Measurements from ENCODE around the gene ATXN7.

GRCh38 chr3:63891518-63891917 lies 27.9 kb downstream of the ATXN7 start:
- TF ChIP-seq EGR1 (IDR thresholded peaks at IDR 0.05; ENCODE audit: low read depth) (no peak), CTCF (IDR thresholded peaks at IDR 0.05 in 2 of 3, conservative IDR thresholded peaks at IDR 0.05 in 1 of 3; ENCODE audit: borderline replicate concordance in 1 of 3, insufficient read depth in 1 of 3, low read depth in 2 of 3, low read length in 2 of 3) (no peak), ZFX (IDR thresholded peaks at IDR 0.05) (no peak), MAX (IDR thresholded peaks at IDR 0.05) (no peak), EZH2phosphoT487 (IDR thresholded peaks at IDR 0.05; ENCODE audit: borderline replicate concordance) (no peak), CEBPB (IDR thresholded peaks at IDR 0.05; ENCODE audit: low read depth) (no peak), POLR2A (IDR thresholded peaks at IDR 0.05; ENCODE audit: borderline replicate concordance, extremely low read depth, insufficient read depth, insufficient read length) (no peak), RAD21 (IDR thresholded peaks at IDR 0.05; ENCODE audit: low read depth) (no peak), EZH2 (IDR thresholded peaks at IDR 0.05) (no peak)

Data from HCT116 (cell line).